ENCODE data around the gene HCFC2. TPM values are rescaled to one million over a fixed set of nuclear protein-coding genes. Genes with fewer than 3 reads are reported as not detected.

Gene HCFC2
- polyA plus RNA-seq, 1 of the 3 experiments (the other 2 are of a cell fraction), result 5.2 TPM

DNA sequence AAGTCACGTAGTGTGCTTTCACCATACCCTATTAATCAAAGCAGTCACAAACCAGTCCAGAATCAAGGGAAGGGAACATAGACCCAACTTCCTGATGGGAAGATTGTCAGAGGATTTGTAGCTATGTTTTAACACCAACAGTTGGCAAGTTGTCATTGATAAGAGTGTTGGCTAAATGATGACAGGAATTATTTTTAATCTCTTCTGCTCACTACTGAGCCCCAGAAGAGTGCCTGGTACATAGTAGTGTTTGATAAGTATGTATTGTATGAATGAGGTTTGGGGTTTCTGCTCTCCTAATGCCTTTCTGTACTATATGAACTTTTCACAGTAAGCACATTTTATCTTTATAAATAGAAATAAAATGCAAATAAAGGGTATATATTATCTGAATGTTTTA lies 14.7 kb downstream of the HCFC2 start:
- CTCF ChIA-PET, result interaction anchor here (0.8 to 1.2 kb wide), 3 partner anchors 7 to 30 kb away, joined by 3 to 4 read pairs (median 4); no protein-coding TSS in a partner anchor
- no peak overlapping the region for H3K9ac ChIP-seq
- no peak overlapping the region for H2AFZ ChIP-seq (ENCODE audit: low read depth)
- no peak overlapping the region for H3K4me2 ChIP-seq
- no peaks in the 10 kb centered on the region for H3K4me1 ChIP-seq (ENCODE audit: control insufficient read depth in 1 of 2, insufficient read depth in 2 of 2, low read depth in 1 of 2, low read length in 1 of 2)
- H3K9me2 ChIP-seq, result no peaks in the 10 kb centered on the region
- no peak for TF ChIP-seq MEF2A (IDR thresholded peaks at IDR 0.05; ENCODE audit: borderline replicate concordance, low read depth)
- TF ChIP-seq CHD2 (IDR thresholded peaks at IDR 0.05; ENCODE audit: low read length, partially characterized antibody), result no peak
- no peak for TF ChIP-seq FOXM1 (IDR thresholded peaks at IDR 0.05; ENCODE audit: low read depth)
- TF ChIP-seq, protein P1, sequence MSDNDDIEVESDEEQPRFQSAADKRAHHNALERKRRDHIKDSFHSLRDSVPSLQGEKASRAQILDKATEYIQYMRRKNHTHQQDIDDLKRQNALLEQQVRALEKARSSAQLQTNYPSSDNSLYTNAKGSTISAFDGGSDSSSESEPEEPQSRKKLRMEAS (IDR thresholded peaks at IDR 0.05; ENCODE audit: low read depth), result no peak
- no peak for TF ChIP-seq NRF1 (IDR thresholded peaks at IDR 0.05; ENCODE audit: low read depth, low read length)
- TF ChIP-seq RAD21 (IDR thresholded peaks at IDR 0.05; ENCODE audit: low read length), result no peak
- TF ChIP-seq EZH2phosphoT487 (IDR thresholded peaks at IDR 0.05; ENCODE audit: borderline replicate concordance, low read depth), result no peak
- no peak for TF ChIP-seq TCF12 (IDR thresholded peaks at IDR 0.05)
- TF ChIP-seq TEAD4 (IDR thresholded peaks at IDR 0.05; ENCODE audit: borderline replicate concordance, insufficient read depth), result no peak
- DNase-seq, result no peak
- peaks cover 15% of the 10 kb centered on the region for H3K79me2 ChIP-seq (ENCODE audit: insufficient read depth)
- no peaks in the 10 kb centered on the region; the same call in 1 of the 2 replicates for H3K9me3 ChIP-seq
- POLR2A ChIA-PET, result no interaction called here
- no peaks in the 10 kb centered on the region for H3K27me3 ChIP-seq (ENCODE audit: insufficient read depth)
- H3F3A ChIP-seq (replicated peaks; ENCODE audit: insufficient read depth), result no peaks in the 10 kb centered on the region
- H3K4me3 ChIP-seq (ENCODE audit: low read depth in 2 of 2, low read length in 1 of 2), result no peak overlapping the region
- no peaks in the 10 kb centered on the region for H4K20me1 ChIP-seq (ENCODE audit: insufficient read depth)
- no peak overlapping the region for H3K27ac ChIP-seq (ENCODE audit: low read depth in 2 of 2, low read length in 1 of 2)
- WGBS (ENCODE audit: low lambda C conversion rate), result no CpG with 5 or more reads among the region's 1 CpG
- peaks cover 20 to 49% of the 10 kb centered on the region in 2 experiments for H3K36me3 ChIP-seq (replicated peaks in 1 of 2; ENCODE audit: control insufficient read depth in 1 of 2, insufficient read depth in 2 of 2, low read length in 1 of 2)

DNA sequence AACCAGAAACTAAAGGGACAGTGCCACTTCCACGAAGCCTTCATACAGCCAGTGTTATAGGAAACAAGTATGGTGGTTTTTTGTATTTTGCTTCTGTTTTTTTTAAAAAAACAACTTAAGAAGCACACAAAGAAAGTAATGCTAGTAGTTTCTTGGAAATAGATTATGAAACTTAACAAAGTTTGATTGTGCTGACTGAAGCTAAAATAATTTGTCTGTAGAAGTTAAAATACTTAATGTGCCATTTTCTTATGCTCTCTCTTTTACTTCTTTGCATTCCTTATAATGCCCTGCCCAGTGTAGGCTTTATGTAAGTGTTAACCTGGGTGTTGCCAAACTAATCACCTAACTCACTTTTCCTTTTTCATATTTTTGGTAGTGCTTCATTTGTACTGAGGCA lies 16.4 kb downstream of the HCFC2 start:
- H3K4me3 ChIP-seq (ENCODE audit: low read depth in 2 of 2, low read length in 1 of 2), result no peak overlapping the region
- no peaks in the 10 kb centered on the region for H3K9me2 ChIP-seq
- H4K20me1 ChIP-seq (ENCODE audit: insufficient read depth), result no peaks in the 10 kb centered on the region
- H2AFZ ChIP-seq (ENCODE audit: low read depth), result no peak overlapping the region
- H3K27ac ChIP-seq (ENCODE audit: low read depth in 2 of 2, low read length in 1 of 2), result no peak overlapping the region
- H3K36me3 ChIP-seq (replicated peaks in 1 of 2; ENCODE audit: control insufficient read depth in 1 of 2, insufficient read depth in 2 of 2, low read length in 1 of 2), result peaks cover 34 to 56% of the 10 kb centered on the region in 2 experiments
- H3F3A ChIP-seq (replicated peaks; ENCODE audit: insufficient read depth), result peaks cover 8% of the 10 kb centered on the region
- TF ChIP-seq SIN3A (IDR thresholded peaks at IDR 0.05; ENCODE audit: borderline replicate concordance, low read depth, low read length) (no peak), GABPA (IDR thresholded peaks at IDR 0.05; ENCODE audit: low read depth) (no peak), POLR2AphosphoS5 (IDR thresholded peaks at IDR 0.05; ENCODE audit: low read depth, low read length) (no peak), TEAD4 (IDR thresholded peaks at IDR 0.05; ENCODE audit: borderline replicate concordance, insufficient read depth) (no peak)
- TF ChIP-seq, protein P1 (IDR thresholded peaks at IDR 0.05; ENCODE audit: low read depth), result no peak
- TF ChIP-seq, protein P2, sequence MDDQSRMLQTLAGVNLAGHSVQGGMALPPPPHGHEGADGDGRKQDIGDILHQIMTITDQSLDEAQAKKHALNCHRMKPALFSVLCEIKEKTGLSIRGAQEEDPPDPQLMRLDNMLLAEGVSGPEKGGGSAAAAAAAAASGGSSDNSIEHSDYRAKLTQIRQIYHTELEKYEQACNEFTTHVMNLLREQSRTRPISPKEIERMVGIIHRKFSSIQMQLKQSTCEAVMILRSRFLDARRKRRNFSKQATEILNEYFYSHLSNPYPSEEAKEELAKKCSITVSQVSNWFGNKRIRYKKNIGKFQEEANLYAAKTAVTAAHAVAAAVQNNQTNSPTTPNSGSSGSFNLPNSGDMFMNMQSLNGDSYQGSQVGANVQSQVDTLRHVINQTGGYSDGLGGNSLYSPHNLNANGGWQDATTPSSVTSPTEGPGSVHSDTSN (IDR thresholded peaks at IDR 0.05), result no peak
- TF ChIP-seq, protein P3, sequence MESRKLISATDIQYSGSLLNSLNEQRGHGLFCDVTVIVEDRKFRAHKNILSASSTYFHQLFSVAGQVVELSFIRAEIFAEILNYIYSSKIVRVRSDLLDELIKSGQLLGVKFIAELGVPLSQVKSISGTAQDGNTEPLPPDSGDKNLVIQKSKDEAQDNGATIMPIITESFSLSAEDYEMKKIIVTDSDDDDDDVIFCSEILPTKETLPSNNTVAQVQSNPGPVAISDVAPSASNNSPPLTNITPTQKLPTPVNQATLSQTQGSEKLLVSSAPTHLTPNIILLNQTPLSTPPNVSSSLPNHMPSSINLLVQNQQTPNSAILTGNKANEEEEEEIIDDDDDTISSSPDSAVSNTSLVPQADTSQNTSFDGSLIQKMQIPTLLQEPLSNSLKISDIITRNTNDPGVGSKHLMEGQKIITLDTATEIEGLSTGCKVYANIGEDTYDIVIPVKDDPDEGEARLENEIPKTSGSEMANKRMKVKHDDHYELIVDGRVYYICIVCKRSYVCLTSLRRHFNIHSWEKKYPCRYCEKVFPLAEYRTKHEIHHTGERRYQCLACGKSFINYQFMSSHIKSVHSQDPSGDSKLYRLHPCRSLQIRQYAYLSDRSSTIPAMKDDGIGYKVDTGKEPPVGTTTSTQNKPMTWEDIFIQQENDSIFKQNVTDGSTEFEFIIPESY (IDR thresholded peaks at IDR 0.05; ENCODE audit: borderline replicate concordance, low read depth), result no peak
- ChIA-PET POLR2A (no interaction called here), CTCF (no interaction called here)
- H3K27me3 ChIP-seq (ENCODE audit: insufficient read depth), result no peaks in the 10 kb centered on the region
- H3K9me3 ChIP-seq, result no peaks in the 10 kb centered on the region
- H3K79me2 ChIP-seq (ENCODE audit: insufficient read depth), result peaks cover 15% of the 10 kb centered on the region
- H3K9ac ChIP-seq, result no peak overlapping the region
- DNase-seq, result no peak
- WGBS (ENCODE audit: low lambda C conversion rate), result 73% methylated on average over 1 of the region's 1 CpG
- H3K4me2 ChIP-seq, result no peak overlapping the region
- no peaks in the 10 kb centered on the region for H3K4me1 ChIP-seq (ENCODE audit: control insufficient read depth in 1 of 2, insufficient read depth in 2 of 2, low read depth in 1 of 2, low read length in 1 of 2)
